Measurements from ENCODE around the gene HAL. TPM values are rescaled to one million over a fixed set of nuclear protein-coding genes. Genes with fewer than 3 reads are reported as not detected.

HAL gene
- polyA plus RNA-seq, 1 donor from 2014 or later, result not detected

DNA sequence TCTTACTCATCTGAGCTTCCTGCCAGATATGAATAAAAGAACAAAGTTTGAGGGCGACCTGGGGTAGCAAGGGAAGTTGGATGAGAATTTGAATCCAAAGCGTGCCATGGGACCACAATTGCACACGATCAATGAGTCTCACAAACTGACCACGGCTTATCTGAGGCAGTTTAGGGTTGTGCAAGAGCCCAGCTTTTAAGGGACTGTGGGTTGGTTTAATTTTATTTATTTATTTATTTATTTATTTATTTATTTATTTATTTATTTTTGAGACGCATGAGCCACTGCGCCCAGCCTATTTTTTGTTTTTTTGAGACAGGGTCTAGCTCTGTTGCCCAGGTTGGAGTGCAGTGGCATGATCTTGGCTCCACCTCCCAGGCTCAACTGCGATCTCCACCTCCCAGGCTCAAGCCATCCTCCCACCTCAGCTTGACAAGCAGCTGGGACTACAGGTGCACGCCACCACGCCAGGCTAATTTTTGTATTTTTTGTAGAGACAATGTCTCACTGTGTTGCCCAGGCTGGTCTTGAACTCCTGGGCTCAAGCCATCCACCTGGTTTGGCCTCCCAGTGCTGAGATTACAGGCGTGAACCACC is 51.9 kb downstream of the HAL start:
- Mint-ChIP-seq H3K4me3 (peak overlapping the region in 3 of 4 donors; percentile 92 to 96 (median 94)), H3K36me3 (no peaks in the 10 kb centered on the region), H3K9me3 (no peaks in the 10 kb centered on the region), H3K27ac (peak overlapping the region in 2 of 3 donors; percentile 25 to 83), H3K27me3 (no peaks in the 10 kb centered on the region), H3K4me1 (peaks cover 5 to 10% (median 9%) of the 10 kb centered on the region in 3 donors)

DNA sequence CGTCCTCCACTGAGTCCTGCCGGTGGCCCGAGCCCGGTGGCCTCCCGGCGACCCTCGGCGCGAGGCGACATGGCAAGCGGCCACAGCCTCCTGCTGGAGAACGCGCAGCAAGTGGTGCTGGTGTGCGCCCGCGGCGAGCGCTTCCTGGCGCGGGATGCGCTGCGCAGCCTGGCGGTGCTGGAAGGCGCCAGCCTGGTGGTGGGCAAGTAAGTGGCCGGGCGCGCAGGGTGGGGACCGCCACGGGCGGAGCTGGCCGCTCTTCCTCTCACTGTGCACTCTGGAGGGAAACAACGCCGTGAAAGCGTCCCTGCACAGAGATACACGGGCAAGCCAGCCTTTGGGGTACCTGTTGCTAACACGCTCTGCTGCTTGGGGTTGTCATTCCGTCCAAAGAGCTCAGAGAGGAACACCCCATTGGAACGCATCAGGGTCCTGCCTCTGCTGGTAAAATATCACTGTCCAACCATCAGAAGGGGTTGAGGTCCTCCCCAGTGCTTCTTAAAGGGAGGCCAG is 52.8 kb downstream of the HAL start, which contains the start of gene AMDHD1:
TSS of gene AMDHD1 (plus strand) at position 2 of the 513 bp plus-strand sequence. CDS start at position 70, 68 bp downstream.
- Mint-ChIP-seq H3K4me3 (peak within 1 kb of the TSS; percentile 92 to 99 (median 97)), H3K27ac (peak within 1 kb of the TSS; percentile 83 to 98 (median 89)), H3K9me3 (no peaks in the 10 kb centered on the region), H3K4me1 (peaks cover 5 to 10% (median 9%) of the 10 kb centered on the region in 3 donors), H3K36me3 (no peaks in the 10 kb centered on the region), H3K27me3 (no peaks in the 10 kb centered on the region)

DNA sequence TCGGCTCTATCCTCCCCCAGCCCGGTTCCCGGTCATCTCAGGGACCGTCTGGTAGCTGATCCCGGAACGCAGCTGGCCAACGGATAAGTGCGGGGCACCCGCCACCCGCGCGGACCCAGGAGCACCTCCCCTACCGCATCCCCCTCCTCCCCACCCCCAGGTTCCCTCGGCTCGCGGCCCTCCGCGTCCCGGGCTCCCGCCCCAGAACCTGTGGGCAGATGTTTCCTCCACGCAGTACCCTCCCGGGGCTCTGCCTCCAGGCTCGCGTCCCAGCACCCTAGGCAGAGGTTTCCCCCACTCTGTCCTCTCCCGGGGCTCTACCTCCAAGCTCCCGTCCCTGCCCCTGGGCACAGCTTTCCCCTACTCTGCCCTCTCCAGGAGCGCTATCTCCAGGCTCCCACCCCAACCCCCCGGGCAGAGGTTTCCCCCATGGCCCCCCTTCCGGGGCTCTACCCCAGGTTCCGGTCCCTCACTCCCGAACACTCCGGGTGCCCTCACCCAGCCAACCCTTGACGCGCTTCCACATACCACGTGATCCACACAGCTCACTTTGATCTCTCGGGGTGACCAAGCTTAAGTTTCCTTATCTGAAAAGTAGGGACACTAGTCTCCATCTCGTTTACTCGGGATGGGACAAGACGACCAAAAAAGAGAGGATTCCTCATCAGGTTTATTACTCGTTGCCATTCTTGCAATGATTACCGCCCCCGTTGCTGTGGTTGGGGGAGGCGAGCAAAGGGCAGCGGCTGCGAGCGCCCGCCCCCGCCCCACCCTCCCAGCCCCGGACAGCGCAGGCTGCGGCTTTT is 53.4 kb downstream of the HAL start, which contains the start of gene CCDC38:
TSS of gene CCDC38 (minus strand) at position 91 of the 806 bp plus-strand sequence. CDS start 6,105 bp downstream, outside the sequence.
- H3K27me3 Mint-ChIP-seq, result no peaks in the 10 kb centered on the region
- no peaks in the 10 kb centered on the region for H3K36me3 Mint-ChIP-seq
- H3K9me3 Mint-ChIP-seq, result no peaks in the 10 kb centered on the region
- H3K27ac Mint-ChIP-seq, result peak within 1 kb of the TSS; percentile 83 to 98 (median 89)
- H3K4me3 Mint-ChIP-seq, result peak within 1 kb of the TSS; percentile 92 to 99 (median 97)
- H3K4me1 Mint-ChIP-seq, result peaks cover 5 to 10% (median 9%) of the 10 kb centered on the region in 3 donors

DNA sequence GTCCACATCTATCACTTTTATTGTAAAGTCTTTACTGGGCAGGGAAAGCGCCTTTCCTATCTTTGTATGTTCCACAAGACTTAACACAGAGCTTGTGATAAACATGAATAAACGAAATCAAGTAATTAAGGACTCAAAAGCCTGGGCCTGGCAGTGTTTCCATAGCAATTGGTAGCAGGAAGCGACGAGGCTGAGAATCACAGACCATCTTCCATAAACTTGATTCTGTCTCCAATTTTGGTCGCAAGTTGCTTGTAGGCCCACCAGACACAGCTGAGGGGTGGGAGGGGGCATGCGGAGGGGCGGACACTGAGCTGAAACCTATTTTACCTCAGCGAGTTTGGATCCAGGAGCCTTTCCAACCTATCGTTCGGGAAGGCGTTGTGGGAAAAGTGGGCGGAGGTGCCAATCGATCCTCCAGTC is 54.0 kb downstream of the HAL start:
- Mint-ChIP-seq H3K9me3 (no peaks in the 10 kb centered on the region), H3K27me3 (no peaks in the 10 kb centered on the region), H3K27ac (peak overlapping the region in 2 of 3 donors; percentile 66 to 80), H3K4me3 (peak overlapping the region; percentile 92 to 99 (median 97)), H3K4me1 (peaks cover 5 to 10% (median 9%) of the 10 kb centered on the region in 3 donors), H3K36me3 (no peaks in the 10 kb centered on the region)

DNA sequence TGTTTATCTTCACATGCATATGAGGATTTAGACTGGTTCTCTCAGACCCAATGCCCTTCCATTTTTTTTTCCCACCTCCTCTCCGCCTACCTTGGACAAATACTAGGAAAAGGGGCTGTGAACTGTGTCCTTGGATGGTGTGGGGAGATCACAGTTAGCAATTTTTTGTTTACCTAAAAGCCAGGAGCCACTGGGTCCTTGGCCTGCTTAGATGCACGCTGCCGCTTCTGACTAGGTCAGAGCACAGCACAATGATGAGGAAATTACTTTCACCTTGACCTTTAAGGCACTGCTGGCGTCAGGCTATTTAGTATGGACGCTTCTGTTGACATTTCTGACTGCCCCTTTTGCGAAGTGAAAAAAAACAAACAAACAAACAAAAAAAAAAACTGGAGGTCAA is 55.6 kb downstream of the HAL start:
- peak overlapping the region in 2 of 3 donors; percentile 38 to 41 for H3K27ac Mint-ChIP-seq
- peaks cover 5 to 10% (median 9%) of the 10 kb centered on the region in 3 donors for H3K4me1 Mint-ChIP-seq
- no peaks in the 10 kb centered on the region for H3K27me3 Mint-ChIP-seq
- H3K9me3 Mint-ChIP-seq, result no peaks in the 10 kb centered on the region
- H3K4me3 Mint-ChIP-seq, result peak overlapping the region in 1 of 4 donors; percentile 79
- H3K36me3 Mint-ChIP-seq, result no peaks in the 10 kb centered on the region

Other genes starting within 250 kb of the HAL start
- gene NTN4, start 205.6 kb downstream of the HAL start, polyA plus RNA-seq, result not detected
- gene SNRPF, start 137.4 kb downstream of the HAL start, polyA plus RNA-seq, result 50.6 TPM
- not detected for gene CCDC38, start 53.7 kb downstream of the HAL start, polyA plus RNA-seq
- 2.7 TPM for gene AMDHD1, start 53.0 kb downstream of the HAL start, polyA plus RNA-seq
- 122 TPM for gene LTA4H, start 39.2 kb upstream of the HAL start, polyA plus RNA-seq
- 17.9 TPM for gene ELK3, start 198.0 kb upstream of the HAL start, polyA plus RNA-seq

Data from IgD-negative memory B cell (primary cell).